ENCODE data around the gene MECP2.

MECP2 gene

DNA sequence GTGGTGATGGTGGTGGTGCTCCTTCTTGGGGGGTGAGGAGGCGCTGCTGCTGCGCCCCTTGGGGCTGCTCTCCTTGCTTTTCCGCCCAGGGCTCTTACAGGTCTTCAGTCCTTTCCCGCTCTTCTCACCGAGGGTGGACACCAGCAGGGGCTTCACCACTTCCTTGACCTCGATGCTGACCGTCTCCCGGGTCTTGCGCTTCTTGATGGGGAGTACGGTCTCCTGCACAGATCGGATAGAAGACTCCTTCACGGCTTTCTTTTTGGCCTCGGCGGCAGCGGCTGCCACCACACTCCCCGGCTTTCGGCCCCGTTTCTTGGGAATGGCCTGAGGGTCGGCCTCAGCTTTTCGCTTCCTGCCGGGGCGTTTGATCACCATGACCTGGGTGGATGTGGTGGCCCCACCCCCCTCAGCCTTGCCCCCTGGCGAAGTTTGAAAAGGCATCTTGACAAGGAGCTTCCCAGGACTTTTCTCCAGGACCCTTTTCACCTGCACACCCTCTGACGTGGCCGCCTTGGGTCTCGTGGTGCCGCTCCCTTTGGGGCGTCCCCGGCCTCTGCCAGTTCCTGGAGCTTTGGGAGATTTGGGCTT lies 66.7 kb downstream of the MECP2 start:
- no peak for DNase-seq

- DNase-seq: no peak
Measured at GRCh38 chrX:154030266-154030665, 67.3 kb downstream of the MECP2 start.

DNA sequence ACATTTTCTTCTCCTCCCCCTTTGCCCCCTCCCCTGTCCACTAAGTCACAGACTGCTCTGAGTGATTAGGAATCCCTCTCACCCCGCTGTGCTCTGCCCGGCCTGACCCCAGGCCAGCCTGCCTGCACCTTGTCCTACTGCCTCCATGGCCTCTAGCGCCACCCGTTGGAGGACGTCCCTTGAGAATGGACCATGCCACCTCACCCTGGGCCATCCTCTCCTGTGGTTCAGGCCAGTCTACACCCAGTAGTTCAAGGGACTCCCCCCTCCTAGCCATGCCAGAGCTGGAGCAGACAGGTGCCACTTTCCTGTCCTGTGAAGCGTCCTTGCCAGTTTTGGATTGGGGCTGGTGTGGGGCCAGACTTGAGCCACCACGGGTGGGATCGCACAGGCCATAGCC lies 68.1 kb downstream of the MECP2 start:
- DNase-seq: no peak

GRCh38 chrX:154028502-154029184 lies 68.9 kb downstream of the MECP2 start:
- DNase-seq: no peak

GRCh38 chrX:154027986-154028385 lies 69.5 kb downstream of the MECP2 start:
- DNase-seq: no peak

GRCh38 chrX:154027022-154027402 lies 70.5 kb downstream of the MECP2 start:
- no peak for DNase-seq

- no peak for DNase-seq
Measured at GRCh38 chrX:154026136-154027021, 71.1 kb downstream of the MECP2 start.

DNA sequence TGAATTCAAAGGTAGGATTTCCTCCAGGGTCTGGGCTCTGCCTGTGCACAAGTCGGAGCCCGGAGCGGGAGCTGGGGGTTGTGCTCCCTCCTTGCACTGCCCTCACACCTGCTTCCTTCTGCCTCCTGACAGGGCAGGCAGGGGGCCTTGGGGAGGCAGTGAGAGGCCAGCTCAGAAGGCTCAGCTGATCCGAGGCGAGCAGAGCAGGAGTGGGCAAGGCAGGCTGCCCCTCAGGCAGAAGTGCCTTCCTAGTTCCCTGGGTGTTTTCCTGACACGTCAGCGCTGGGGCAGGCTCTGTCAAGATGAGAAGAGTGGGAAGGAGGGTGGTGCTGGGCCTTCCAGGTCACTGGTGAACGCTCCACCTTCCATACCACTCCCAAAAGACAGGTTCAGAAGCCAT lies 72.3 kb downstream of the MECP2 start:
- DNase-seq: no peak

DNA sequence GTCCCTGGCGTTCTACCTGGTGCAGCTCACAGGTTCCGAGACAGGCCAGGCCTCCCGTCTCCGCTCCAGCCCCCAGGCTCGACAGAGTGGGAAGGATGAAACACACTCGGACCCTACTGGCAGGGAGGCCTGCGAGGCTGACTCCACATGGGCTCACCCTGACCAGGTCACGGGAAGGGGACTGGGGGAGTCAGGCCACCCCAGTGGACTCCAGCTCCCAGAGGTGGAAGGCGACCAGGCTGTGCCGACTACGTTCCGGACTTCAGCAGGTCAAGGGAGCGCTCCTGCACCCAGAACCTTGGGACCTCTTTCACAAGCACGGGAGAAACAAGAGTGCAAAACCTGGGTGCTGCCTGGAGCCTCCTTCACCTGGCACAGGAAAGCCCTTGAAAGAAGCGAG lies 73.2 kb downstream of the MECP2 start:
- DNase-seq: no peak

- DNase-seq: no peak
Measured at GRCh38 chrX:154023276-154024000, 74.1 kb downstream of the MECP2 start.

DNA sequence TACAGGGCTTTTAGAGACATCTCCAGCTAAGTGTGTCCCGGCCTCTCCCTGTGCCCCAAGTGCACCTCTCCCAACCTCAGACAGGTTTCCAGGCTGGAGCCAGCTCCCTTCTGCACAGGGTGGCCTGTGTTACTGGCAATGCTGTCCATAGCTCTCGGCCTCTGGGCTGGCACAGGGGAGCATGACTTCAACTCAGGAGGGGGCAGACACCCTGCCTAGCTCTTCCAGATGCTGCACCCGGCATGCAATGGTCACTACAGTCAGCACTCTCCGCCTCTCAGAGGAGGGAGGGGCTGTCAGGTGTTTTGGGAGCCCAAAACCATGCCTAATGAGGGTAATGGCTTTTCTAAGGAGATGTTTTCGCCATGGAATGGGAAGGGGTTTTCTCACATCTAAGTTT lies 75.4 kb downstream of the MECP2 start:
- DNase-seq: no peak

DNA sequence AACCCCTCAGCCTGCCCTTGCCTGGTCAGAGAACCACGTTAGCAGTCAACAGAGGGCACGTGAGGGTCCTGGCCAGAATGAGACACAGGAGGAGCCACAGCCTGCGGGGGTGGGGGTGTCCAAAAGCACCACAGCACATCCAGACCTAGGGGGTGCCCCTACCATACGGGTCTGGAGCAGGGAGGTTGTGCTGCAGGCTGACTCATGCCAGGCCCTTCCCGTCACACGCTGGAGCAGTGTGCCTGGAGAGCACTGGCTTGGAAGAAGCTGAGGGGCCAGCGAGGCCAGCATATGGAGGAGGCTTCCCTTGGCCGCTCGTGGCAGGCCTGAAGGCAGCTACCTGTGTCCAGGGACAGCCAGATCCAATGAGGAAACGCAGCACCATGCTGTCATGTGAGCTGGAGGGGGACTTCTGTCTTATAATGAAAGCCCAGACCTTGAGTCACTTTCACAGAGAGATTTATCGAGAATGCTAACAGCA lies 76.3 kb downstream of the MECP2 start:
- no peak for DNase-seq

GRCh38 chrX:154020536-154021115 lies 76.9 kb downstream of the MECP2 start:
- DNase-seq: no peak

- DNase-seq: no peak
Measured at GRCh38 chrX:154019633-154020528, 77.6 kb downstream of the MECP2 start, which contains the start of gene IRAK1. Gene IRAK1, minus strand, starts transcription at chrX:154019902. Its CDS starts 90 bp downstream, at chrX:154019812.

GRCh38 chrX:154019061-154019621 lies 78.4 kb downstream of the MECP2 start:
- no peak for DNase-seq

DNA sequence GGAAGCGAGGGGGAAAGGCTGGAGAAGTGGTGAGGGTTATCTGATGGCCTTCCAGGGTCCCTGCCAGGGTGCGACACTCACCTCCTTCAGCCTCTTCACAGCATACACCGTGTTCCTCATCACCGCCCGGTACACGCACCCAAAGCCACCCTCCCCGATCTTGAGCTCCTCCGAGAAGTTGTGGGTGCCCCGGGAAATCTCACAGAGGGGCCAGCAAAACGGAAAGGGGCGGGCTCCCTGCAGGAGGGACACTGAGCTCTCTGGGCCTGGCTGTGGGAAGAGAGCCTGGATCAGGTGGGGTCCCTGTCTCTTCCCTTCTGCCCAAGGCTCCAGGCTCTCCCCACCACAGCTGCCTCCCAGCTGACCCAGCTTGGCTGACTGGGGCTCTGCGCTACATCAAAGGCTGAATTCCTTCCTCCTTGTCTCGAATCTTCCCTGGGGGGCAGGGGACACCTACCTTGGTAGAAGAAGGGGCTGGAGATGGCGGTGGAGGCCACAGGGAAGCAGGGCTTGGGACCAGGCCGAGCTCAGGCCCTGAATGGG lies 78.9 kb downstream of the MECP2 start:
- no peak for DNase-seq

DNA sequence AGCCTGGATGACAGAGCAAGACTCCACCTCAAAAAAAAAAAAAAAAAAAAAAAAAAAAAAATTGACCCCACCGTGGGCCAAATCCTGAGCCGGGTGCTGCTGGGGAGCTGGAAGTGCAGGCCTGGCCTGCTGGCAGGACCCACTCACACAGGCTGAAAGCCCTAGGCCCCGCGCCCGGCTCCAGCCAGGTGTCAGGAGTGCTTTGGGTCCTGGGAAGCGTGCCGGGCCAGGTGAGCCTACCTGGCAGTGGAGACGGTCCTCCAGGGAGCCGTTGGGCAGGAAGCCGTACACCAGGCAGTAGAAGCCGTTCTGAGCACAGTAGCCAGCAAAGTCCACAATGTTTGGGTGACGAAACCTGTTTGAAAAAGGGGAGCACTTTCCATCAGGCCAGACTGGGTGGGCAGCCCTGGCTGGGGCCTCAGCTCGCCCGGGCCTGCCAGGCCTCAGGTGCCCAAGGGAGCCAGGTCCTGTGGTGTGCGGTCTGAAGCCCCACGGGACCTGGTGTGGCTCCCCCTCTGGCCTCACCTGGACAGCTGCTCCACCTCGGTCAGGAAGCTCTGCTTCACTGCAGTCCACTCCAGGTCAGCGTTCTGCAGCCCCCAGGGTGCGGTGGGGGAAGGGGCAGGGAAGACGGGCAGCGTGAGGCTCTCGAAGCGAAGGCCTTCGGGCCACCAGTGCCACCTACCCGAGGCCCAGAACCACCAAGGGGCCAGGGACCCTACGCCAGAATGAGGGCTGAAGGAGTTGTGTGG lies 79.6 kb downstream of the MECP2 start:
- DNase-seq: no peak

- DNase-seq: no peak
Measured at GRCh38 chrX:154016366-154017076, 81.0 kb downstream of the MECP2 start.

- no peak for DNase-seq
Measured at GRCh38 chrX:154015581-154016264, 81.8 kb downstream of the MECP2 start.

All from NCI-H1092 (cell line).